ENCODE data around the gene SLC39A5. TPM values are rescaled to one million over a fixed set of nuclear protein-coding genes. Genes with fewer than 3 reads are reported as not detected.

Gene SLC39A5
- polyA plus RNA-seq (2013, experiment 1 of 2; ENCODE audit: insufficient read length): 0.34 TPM
- polyA plus RNA-seq (2013, experiment 2 of 2; ENCODE audit: insufficient read length): 0.32 TPM

GRCh38 chr12:56229916-56230431 lies at the start of gene SLC39A5:
Gene SLC39A5 (plus strand): TSS chr12:56230051. CDS start chr12:56231275, 1,224 bp downstream.
- no peak for DNase-seq

DNA sequence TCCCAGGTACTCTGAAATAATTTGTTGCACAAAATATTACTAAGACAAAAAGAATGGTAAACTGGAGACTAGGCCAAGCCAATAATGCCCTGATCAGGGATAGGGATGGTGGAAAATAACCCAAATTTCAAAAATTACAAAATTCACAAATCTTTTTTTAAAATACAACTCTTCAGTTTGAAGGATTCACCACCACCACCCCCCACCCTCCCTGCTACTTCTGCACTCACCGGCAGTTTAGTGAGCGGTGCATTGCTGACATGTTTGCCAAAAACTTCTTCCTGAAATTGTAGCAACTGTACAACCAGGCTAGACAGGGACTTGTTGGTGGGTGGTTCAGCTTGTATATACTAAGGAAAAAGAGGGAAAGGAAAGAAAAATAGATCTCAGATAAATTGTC lies 42.9 kb upstream of the SLC39A5 start:
- no peak for DNase-seq

GRCh38 chr12:56188131-56188777 lies 41.6 kb upstream of the SLC39A5 start:
- no peak for DNase-seq

DNA sequence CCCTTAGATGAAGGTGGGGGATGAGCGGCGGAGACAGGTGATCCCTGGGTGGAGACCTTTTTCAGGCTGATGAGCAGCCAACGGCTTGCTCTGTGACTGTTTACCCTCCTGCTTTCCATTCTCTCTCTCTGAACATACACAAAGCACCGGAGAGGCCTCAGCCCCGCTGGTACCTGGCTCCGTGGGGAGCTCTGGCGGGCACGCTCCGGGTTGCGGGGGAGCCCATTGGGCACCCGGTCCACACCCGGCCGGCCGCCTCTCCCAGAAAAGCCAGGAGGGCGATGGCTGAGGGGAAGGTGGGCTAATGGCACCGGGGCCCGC lies 41.1 kb upstream of the SLC39A5 start:
- no peak for DNase-seq

- peak; percentile 91 for DNase-seq
Measured at GRCh38 chr12:56189099-56189917, 40.5 kb upstream of the SLC39A5 start, which contains the start of gene SMARCC2. Gene SMARCC2 (minus strand): TSS chr12:56189483. CDS start chr12:56189461, 22 bp downstream.

- peak; percentile 90 for DNase-seq
Measured at GRCh38 chr12:56189918-56190694, 39.7 kb upstream of the SLC39A5 start.

- DNase-seq: no peak
Measured at GRCh38 chr12:56190695-56191155, 39.1 kb upstream of the SLC39A5 start.

DNA sequence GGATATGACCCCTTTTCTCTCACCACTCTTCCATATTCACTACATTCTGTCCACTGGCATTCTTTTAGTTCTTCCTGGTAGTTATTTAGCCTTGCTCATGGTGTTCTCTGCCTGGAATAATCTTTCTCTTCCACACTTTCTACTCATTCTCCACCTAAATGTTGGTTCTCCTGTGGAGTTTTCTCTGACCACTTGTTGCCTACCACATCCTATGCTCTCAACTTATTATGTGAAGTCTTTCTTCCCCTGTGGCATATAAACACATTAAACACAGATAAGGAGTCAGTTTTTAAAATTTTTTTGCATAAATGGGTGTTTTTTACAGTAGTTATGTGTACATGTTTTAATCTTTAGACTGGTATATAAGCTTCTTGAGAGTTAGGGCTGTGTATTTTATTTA lies 37.3 kb upstream of the SLC39A5 start:
- no peak for DNase-seq

GRCh38 chr12:56193025-56193578 lies 36.7 kb upstream of the SLC39A5 start:
- peak; percentile 88 for DNase-seq

- peak; percentile 91 for DNase-seq
Measured at GRCh38 chr12:56196818-56197550, 32.9 kb upstream of the SLC39A5 start.

DNA sequence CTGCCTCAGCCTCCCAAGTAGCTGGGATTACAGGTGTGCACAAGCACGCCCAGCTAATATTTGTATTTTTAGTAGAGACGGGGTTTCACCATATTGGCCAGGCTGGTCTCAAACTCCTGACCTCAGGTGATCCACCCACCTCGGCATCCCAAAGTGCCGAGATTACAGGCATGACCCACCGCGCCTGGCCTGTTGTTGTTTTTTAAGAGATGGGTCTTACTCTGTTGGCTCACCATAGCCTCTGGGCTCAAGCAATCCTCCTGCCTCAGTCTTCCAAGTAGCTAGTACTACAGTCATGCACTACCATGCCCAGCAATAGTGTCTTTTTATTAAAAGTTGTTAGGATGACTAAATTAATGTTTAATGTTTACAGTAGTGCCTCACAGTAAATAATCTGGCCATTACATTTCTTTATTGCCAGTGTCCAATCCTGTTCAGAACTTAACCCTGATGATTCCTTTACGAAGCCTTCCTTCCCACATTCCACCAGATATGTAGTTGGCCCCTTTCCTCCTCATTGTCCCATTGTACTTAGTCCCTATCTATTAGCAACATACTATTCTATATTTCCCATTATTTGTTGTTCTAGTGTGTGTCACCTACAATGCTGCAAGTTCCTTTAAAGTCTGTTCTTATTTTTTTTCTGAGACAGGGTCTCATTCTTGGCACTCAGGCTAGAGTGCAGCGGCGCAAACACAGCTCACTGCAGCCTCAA lies 31.8 kb upstream of the SLC39A5 start:
- no peak for DNase-seq

GRCh38 chr12:56198836-56199235 lies 31.0 kb upstream of the SLC39A5 start:
- peak; percentile 30 for DNase-seq

GRCh38 chr12:56202366-56202765 lies 27.5 kb upstream of the SLC39A5 start:
- DNase-seq: no peak

DNA sequence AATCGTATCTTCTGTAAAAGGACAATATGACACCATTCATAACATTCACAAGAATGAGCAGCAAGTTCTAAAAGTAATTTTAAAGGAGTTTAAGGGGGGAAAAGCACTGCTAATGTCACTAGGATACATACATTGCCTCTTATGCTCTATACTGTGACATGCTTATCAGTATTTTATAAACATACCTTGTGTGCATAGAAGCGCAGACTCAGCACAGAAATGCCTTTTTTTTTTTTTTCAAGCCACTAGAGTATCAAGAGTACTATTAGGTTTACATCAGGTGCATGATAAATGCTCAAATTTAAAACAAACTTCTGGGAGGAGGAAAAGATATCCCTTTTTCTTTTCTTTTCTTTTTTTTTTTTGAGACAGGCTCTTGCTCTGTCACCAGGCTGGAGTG lies 27.0 kb upstream of the SLC39A5 start:
- no peak for DNase-seq

GRCh38 chr12:56204275-56204674 lies 25.6 kb upstream of the SLC39A5 start:
- DNase-seq: no peak

DNA sequence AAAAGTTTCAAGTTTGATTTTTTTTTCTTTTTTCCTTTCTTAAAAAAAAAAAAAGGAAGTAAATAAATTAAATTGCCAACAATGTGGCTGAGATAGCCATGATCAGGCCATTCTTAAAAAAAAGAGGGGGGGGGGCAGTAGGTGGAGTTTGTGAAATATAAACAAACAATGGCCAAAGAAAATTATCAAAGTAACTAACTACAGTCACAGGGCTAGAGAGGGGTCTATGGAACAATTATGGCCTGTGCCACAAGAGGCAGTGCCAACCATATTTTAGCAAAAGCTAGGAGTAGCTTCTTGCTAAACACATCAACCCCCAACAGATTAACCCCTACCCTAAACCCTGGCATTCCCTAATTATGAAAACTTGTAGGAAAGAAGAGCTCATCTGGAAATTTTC lies 24.4 kb upstream of the SLC39A5 start:
- DNase-seq: no peak

- DNase-seq: peak; percentile 54
Measured at GRCh38 chr12:56206452-56207166, 23.2 kb upstream of the SLC39A5 start.

DNA sequence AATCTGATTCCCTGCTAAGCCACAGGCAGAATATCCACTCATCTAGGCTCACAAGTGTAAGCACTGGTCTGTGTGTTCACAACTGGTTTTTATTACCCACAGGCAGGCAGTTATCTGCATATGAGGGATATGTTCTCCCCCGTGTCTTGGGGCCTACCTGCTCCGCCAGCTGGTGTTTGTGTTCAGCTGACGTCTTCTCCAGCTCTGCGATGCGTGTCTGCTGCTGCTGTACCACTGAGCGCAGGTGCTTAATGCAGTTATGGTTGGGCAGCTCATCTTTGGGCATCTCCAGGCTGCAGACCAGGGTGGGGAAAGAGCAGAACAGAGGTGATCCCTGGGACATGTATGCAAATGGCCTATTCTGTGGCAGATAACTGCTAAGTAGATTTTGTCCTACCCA lies 21.8 kb upstream of the SLC39A5 start:
- no peak for DNase-seq

- DNase-seq: no peak
Measured at GRCh38 chr12:56212361-56212760, 17.5 kb upstream of the SLC39A5 start.

DNA sequence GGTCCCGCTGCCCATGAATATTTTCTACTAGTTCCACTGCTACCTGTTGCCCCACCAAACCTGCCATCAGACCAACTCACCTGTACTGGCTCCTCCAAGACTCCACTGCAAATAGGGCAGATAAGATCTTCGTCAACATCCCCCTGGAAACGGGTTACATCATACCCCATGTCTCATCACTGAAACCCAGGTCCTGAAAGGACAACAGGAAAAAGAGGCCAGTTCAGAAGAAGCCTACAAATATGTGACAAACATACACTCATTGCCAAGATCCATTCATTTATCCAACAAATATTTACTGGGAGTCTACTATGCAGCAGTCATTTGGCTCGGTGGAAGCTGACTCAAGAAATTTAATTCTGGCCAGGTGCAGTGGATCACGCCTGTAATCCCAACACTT lies 16.0 kb upstream of the SLC39A5 start:
- DNase-seq: no peak

Data from fibroblast of skin of scalp (primary cell).